Measurements from ENCODE around the gene AIFM3. TPM values are rescaled to one million over a fixed set of nuclear protein-coding genes. Genes with fewer than 3 reads are reported as not detected.
A peak's percentile ranks its signal among the peaks of the same experiment; 100 is the strongest.

Gene AIFM3
- total RNA-seq, 1 donor from 2014 or later: 0.47 TPM

GRCh38 chr22:20979243-20979809, 12.3 kb downstream of the AIFM3 start:
- Mint-ChIP-seq H3K4me3 (ENCODE audit: unreplicated experiment) (peak overlapping the region; percentile 56), H3K27me3 (ENCODE audit: low read depth) (peaks cover 2% of the 10 kb centered on the region), H3K27ac (ENCODE audit: unreplicated experiment) (peak overlapping the region; percentile 14), H3K36me3 (ENCODE audit: low read depth) (peaks cover 3% of the 10 kb centered on the region), H3K9me3 (ENCODE audit: low read depth) (peaks cover 10% of the 10 kb centered on the region), H3K4me1 (ENCODE audit: low read depth) (peaks cover 35% of the 10 kb centered on the region)
- peak; percentile 79 for DNase-seq (ENCODE audit: low spot score)
- TF ChIP-seq CTCF (IDR thresholded peaks at IDR 0.05): no peak

- Mint-ChIP-seq H3K4me3 (ENCODE audit: unreplicated experiment) (no peak overlapping the region), H3K4me1 (ENCODE audit: low read depth) (peaks cover 35% of the 10 kb centered on the region), H3K36me3 (ENCODE audit: low read depth) (peaks cover 3% of the 10 kb centered on the region), H3K9me3 (ENCODE audit: low read depth) (peaks cover 10% of the 10 kb centered on the region), H3K27ac (ENCODE audit: unreplicated experiment) (no peak overlapping the region), H3K27me3 (ENCODE audit: low read depth) (peaks cover 2% of the 10 kb centered on the region)
- no peak for TF ChIP-seq CTCF (IDR thresholded peaks at IDR 0.05)
- peak; percentile 87 for DNase-seq (ENCODE audit: low spot score)
Measured at GRCh38 chr22:20979940-20980453, 12.9 kb downstream of the AIFM3 start.

GRCh38 chr22:20980523-20980922, 13.5 kb downstream of the AIFM3 start:
- TF ChIP-seq CTCF (IDR thresholded peaks at IDR 0.05): no peak
- peaks cover 10% of the 10 kb centered on the region for H3K9me3 Mint-ChIP-seq (ENCODE audit: low read depth)
- H3K36me3 Mint-ChIP-seq (ENCODE audit: low read depth): peaks cover 3% of the 10 kb centered on the region
- no peak overlapping the region for H3K27ac Mint-ChIP-seq (ENCODE audit: unreplicated experiment)
- no peak for DNase-seq (ENCODE audit: low spot score)
- H3K27me3 Mint-ChIP-seq (ENCODE audit: low read depth): peaks cover 2% of the 10 kb centered on the region
- H3K4me3 Mint-ChIP-seq (ENCODE audit: unreplicated experiment): peak overlapping the region; percentile 18
- peaks cover 35% of the 10 kb centered on the region for H3K4me1 Mint-ChIP-seq (ENCODE audit: low read depth)

GRCh38 chr22:20980938-20981722, 14.1 kb downstream of the AIFM3 start:
- no peak for TF ChIP-seq CTCF (IDR thresholded peaks at IDR 0.05)
- peaks cover 35% of the 10 kb centered on the region for H3K4me1 Mint-ChIP-seq (ENCODE audit: low read depth)
- H3K27ac Mint-ChIP-seq (ENCODE audit: unreplicated experiment): peak overlapping the region; percentile 90
- no peak for DNase-seq (ENCODE audit: low spot score)
- peaks cover 10% of the 10 kb centered on the region for H3K9me3 Mint-ChIP-seq (ENCODE audit: low read depth)
- peaks cover 2% of the 10 kb centered on the region for H3K27me3 Mint-ChIP-seq (ENCODE audit: low read depth)
- H3K36me3 Mint-ChIP-seq (ENCODE audit: low read depth): peaks cover 3% of the 10 kb centered on the region
- H3K4me3 Mint-ChIP-seq (ENCODE audit: unreplicated experiment): peak overlapping the region; percentile 100

- Mint-ChIP-seq H3K4me3 (ENCODE audit: unreplicated experiment) (peak within 1 kb of the TSS; percentile 100), H3K27ac (ENCODE audit: unreplicated experiment) (peak within 1 kb of the TSS; percentile 90), H3K27me3 (ENCODE audit: low read depth) (peaks cover 2% of the 10 kb centered on the region), H3K9me3 (ENCODE audit: low read depth) (peaks cover 10% of the 10 kb centered on the region), H3K4me1 (ENCODE audit: low read depth) (peaks cover 35% of the 10 kb centered on the region), H3K36me3 (ENCODE audit: low read depth) (peaks cover 7% of the 10 kb centered on the region)
- peak; percentile 75 for TF ChIP-seq CTCF (IDR thresholded peaks at IDR 0.05)
- peak; percentile 93 for DNase-seq (ENCODE audit: low spot score)
Measured at GRCh38 chr22:20981787-20982562, 14.9 kb downstream of the AIFM3 start, which contains the start of gene LZTR1. TSS of gene LZTR1 (plus strand) at chr22:20982297. CDS start at chr22:20982372, 75 bp downstream.
